T1000 (cell line): Measurements from ENCODE around the gene SS18L1.

Experiments
- DNase-seq: peaks from one replicate; lab custom pipeline; 2025; ENCODE audit warnings: mixed read lengths; lab: John Stamatoyannopoulos, UW

The SS18L1 gene

DNA sequence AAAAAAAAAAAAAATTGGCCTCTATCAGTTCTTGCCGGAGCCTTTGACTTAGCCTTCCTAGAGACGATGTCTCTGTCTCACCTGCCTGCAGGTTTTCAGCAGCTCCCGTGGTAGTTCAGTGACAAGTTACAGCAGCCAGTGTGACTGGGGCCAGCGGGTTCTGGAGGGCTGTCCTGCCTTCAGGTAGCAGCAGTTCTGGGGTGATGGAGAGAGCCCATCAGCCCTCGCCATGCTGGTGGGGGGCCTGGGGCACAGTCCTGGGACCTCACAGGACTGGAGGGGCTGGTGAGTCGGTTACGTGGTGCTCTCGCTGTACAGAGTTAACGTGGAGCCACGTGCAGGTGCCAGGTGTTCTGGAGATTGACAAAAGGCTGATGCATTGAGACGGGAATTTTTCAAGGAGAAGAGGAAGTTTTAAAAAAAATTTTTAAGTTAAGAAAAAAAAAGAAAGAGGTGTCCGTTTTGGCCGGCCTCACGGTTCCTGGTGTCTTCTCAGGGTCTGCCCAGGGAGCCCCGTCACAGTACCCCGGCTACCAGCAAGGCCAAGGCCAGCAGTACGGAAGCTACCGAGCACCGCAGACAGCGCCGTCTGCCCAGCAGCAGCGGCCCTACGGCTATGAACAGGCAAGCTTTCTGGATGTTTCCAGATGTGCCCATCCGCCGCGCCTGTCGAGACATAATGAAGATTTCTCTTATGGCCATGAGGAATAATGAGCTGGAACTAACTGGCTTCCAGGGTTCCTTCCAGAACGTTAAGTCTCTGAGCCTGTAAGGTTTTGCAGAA lies 30.6 kb downstream of the SS18L1 start:
- no peak for DNase-seq

DNA sequence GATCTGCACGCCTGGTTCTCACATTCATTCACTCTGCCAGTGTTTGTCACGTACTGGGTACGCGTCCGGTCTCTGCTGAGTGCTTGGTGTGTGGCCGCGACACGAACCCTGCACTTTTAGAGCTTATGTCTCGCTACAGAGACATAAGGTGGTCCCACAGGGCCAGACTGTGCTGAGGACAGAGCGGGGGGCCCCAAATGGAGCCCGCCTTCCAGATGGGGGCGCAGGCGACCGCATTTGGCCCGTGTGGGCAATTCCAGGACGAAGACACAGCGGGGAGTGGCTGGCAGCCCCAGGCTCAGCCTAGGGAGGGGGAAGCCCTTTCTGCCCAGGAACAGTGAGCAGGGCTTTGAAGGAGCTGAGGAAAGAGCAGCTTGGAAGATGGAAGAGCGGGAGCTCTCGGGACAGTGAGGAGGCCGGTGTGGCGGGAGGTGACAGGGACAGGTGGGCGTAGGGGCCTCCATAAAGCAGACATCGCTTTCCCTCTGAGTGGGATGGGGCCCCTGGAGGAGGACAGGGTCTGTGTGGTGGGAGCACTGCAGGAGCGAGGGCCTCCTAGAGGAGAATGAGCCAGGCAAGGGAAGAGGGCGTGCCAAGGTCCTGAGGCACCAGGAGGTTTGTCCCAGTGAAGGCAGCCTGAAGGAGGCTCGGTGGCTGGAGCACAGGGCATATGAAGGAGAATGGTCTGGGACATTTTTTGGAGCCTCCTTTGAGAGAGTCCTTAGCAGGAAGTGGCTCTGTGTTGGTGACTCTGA lies 31.5 kb downstream of the SS18L1 start:
- no peak for DNase-seq

DNA sequence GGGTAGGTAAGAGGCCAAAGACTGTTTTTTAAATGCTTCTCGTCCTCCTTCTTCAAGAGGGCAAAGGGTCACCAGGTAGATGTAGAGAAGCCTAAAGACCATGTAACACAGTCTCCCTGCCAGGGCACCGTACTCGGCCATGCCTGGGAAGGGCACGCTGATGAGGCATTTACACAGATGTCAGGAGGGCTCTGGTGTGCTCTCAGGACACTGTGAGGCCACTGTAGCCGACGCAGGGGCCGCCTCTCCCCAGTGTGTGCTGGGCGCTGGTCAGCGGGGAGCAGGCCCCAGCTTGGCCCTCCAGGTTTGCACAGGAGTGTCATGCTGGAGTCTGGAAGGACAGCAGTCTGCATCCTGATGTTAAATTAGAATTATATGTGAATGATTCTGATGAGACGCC lies 32.1 kb downstream of the SS18L1 start:
- DNase-seq: no peak

DNA sequence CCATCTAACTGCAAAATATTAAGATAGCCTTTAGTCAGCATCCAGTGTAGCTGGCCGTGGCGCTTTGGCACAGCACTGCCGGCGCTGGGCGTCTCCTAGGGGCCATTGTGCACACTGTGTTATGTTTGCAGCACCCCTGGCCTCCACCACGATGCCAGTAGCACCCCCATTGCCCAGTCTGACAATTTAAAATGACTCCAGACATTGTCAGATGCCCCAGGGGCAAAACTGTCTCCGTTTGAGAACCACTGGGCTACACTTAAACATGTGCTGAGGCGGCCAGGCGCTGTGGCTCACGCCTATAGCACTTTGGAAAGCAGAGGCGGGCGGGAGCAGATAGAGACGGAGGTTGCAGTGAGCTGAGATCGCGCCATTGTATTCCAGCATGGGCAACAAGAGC lies 33.3 kb downstream of the SS18L1 start:
- no peak for DNase-seq

DNA sequence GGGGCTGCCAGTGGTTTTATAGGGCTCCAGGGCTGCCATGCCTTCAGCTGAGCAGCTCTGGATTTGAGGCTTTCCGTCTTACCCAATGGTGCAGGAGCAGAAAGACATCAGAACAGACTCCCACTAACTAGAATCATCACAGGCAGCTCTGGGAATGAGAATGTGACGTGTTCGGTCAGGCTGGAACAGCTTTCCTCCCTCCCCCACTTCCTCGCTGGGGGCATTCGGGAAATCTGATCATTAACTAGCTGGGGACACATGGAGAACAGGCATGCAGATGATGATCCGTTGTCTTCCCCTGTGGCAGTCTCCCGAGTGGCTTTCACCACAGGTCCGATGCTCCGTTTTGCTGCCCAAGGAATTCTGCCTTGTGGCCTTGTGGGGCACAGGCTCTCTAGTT lies 33.7 kb downstream of the SS18L1 start:
- DNase-seq: no peak

DNA sequence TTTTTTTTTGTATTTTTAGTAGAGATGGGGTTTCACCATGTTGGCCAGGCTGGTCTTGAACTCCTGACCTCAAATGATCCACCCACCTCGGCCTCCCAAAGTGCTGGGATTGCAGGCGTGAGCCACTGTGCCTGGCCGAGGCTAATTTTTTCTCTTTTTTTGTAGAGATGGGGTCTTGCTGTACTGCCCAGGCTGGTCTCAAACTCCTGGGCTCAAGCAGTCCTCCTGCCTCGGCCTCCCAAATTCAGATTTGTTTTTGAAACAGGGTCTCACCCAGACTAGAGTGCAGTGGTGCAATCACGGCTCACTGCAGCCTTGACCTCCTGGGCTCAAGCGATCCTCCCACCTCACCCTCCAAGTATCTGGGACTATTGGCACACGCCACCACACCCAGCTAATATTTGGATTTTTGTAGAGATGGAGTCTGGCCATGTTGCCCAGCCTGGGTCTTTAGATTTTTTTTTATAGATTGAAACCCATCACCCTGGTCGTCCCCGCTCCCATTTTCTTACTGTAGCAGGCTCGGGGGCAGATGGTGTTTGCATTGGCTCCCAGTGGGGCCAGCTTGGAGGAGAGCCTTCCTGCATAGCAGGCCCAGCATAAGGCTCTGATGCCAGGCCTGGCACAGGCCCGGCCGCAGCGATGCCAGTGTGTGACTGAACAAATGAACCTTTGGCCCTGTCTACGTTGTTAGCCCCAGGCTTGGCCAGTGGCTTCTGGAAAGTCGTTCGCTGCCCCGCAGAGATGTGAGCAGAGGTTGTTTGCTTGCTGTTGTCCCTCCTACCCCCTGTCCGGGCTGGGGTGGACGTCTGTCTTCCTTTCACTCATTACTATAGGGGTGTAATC lies 35.0 kb downstream of the SS18L1 start:
- DNase-seq: no peak

DNA sequence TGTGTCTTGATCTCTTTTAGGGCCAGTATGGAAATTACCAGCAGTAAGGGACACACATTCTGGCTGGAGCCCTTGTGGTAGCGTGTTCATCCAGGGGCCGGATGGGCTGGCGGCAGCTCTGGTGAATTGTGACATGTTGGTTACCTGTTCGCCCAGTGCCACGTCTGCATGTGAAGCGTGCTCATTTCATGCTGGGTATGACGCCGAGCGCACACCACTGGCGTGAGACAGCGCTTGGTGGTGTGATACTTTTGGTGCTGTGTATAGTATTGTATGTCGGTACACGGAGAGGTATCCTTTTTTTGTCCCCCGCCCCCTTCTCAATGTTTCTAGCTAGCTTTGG lies 35.6 kb downstream of the SS18L1 start:
- DNase-seq: no peak

DNA sequence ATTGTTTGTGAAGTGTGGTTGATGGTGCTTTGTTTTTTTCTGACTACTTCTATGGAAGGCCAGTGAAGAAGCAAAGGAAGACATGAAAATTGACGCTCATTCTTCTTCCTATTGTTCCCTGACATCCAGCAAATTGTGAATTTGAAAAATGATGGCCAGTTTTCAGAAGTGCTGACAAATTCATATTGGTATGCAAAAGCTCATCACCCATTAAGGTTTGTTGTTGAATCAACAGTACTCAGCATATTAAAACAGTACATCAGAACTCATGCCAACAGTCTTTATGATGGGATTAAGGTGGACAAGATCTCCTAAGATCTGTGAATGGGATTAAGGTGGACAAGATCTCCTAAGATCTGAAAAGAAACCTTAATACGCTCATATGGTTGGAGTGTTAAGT lies 38.2 kb downstream of the SS18L1 start:
- DNase-seq: no peak

DNA sequence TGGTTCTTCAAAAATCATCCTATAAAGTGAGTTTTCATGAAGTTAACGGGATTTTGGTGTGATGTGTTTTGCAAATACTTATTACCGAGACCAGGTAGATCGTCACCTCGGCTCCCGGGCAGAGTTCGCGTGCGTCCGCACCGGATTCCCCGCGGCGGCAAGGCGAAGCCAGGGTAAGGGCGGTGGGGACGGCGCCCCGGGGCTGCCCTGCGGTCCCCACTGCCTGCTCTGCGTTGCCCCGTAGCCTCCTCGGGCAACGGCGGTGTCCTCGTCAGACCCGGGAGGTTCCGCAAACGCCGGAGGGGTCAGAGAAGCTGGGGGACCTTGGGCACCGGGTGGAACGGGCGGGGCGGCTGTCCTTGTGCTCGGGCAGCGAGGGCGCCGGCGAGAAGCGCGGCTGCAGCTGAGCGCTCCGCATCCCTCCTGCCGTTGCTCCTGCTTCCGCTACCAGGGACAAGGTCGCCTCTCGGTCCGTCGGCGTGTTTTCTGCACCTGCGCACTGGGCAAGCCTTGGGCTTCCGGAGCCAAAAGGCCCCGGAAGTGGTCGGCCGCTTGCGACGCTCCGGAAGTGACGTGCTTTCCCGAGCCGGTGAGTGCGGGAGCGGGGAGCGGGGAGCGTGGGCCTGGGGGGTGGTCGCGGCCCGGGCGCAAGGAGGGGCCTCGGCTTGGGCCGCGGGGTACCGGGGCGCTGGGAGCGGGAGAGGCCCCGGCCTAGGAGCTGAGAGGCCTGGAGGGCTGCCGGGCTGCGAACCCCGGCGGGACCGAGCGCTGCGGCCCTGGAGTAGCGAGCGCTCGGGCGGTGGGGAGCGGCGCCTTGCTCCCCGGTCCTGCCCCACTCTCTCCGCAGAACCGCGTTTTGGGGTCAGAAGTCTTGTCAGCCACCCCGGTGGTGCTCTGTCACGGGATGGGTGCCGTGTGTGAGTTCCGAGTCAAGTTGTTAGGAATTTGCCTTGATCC lies 39.2 kb downstream of the SS18L1 start, which contains the start of gene MTG2:
Gene MTG2 (plus strand): TSS at position 560 of the 957 bp plus-strand sequence. CDS start 10,393 bp downstream, outside the sequence.
- peak; percentile 77 for DNase-seq

DNA sequence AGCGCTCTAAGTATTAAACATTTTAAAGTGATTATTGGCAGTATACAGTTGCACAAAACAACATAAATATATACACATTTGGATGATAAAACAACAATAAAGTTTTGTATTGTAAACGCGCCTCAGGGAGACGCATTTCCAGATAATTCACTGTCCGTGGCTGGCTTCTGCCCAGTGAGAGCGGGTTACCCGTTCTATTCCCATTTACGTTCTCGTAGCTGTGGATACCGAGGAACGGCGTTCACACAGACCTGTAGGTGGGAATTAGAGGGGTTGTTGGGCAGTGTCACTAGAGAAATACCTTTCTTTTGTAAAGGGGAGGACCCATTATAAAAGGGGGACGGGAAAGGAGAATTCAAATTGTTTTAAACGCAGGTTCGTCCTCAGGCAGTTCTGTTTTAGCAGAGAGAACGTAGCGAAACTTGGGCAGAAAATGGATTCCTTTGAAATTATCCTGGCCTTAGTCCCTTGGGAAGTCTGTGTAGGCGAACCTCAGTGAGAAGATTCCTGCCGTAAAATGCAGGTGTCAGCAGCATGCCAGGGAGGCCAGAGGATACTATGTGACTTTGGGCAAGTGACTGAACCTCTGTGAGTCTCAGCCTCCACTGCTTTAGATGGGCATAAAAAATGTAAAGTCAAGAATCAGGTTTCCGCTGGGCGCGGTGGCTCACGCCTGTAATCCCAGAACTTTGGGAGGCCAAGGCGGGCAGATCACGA lies 40.0 kb downstream of the SS18L1 start:
- DNase-seq: no peak

DNA sequence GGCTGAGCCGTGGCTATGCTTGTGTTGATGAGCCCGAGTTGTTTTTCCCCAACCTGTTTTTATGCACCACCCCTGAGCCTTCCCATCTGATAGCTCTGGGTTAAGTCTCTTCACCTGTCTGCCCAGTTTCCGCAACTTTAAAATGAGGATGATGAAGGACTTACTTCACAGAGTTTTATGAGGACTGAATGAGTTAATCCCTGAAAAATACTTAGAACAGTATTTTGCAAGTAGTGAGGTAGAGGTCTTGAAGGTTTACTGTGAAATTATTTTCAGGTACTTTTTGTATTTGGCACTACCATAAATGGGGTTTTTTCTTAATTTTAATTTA lies 42.5 kb downstream of the SS18L1 start:
- DNase-seq: no peak

DNA sequence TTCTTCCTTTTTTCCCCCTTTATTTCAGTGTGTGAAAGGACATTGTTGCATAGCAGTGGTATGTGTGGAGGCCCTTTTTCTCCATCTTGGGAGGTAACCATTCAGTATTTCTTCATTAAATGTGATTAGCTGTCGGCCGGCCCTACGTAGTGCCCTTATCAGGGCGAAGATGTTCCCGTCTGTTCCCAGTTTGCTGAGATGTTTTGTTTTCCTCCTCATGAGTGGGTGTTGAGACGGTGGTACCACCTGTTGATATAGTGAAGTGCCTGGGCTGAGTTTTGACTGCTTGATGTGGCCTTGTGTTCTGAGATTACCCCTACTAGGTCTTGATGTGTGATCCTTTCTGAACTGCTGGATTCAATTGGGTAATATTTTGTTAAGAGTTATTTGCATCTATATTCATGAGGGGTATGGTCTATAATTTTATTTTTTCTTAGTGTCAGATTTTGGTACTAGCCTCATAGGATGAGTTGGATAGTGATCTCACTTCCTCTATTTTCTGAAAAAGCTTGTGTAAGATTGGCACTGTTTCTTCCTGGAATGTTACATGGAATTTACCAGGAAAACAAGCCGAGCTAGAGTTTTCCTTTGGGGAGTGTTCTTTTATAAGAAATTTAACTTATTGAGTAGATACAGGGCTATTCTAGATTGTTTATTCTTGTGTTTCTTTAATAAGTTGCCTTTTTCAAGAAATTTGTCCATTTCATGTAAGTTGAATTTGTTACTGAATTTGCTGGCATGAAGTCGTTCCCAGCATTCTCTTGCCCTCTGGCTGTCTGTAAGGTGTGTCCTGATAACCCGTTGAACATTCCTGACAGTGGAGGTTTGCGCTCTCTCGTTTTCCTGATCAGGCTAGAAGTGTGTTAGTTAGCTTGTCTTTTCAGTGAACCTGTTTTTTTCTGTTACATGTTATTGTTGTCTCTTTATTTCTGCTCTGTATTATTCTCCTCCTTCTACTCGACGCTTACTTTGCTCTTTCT lies 43.6 kb downstream of the SS18L1 start:
- no peak for DNase-seq

DNA sequence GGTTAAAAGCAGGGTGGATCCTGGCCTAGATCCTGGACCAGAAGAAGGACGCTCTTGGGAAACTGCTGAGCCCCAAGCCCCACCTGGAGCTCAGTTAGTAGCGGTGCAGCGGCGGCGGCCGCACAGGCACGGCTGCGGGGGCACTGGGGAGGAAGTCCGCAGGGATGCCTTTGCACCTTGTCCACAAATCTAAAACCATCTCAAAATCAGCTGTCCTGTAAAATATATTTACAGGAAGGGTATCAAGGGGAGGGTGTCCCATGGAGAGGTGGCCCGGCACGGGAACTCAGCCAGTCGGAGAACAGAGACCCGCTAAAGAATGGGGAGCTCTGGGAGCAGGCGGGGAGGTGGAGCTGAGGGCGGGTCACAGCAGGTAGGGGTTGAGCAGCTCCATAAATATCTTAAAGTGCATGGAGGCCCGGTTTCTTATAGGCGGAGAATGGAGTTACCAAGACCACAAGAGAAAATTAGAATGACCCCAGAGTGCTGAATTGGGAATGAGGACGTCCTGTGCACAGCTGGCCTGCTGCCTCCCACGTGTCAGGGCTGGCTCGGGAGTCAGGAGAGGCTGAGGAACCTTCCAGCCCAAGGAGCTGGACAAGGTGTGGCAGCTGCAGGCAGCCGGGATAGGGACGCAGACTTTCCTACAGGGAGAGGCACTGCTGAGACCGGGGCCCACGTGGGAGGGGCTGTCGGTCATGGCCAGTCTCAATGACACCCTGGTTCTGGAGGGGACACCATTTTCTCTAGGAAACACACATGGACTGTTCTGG lies 47.3 kb downstream of the SS18L1 start:
- no peak for DNase-seq

DNA sequence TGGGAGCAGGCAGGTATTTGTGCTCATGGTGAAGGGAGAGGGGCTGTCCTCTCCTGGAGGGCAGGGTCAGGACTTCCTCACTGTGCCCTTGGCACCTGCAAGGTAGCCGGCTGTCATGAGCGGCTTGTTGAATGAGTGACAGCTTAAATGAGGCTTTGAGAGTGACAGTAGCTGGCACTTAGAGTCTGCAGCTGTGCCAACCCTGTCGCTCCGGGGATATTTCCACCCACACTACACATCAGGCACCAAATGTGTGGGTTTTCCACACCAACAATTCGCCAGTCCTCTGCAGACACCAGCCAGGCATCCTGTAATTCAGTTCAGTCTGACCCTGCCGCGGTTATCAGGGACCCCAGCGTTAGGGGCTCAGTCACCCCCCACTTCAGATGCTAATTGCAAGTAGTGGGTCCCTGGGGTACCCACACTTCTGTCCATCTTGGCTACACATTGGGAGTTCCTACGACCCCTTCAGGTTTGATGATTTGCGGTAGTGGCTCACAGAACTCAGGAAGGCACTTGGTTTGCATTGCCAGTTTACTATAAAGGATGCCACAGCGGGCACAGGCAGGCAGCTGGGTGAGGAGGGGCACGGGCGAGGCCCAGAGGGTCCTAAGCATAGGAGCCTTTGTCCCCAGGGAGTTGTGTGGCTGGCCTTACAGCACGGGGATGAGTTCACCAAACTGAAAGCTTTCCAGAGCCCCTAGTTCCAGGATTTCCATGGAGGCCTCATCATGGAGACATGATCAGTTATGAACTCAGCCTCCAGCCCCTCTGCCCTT lies 48.4 kb downstream of the SS18L1 start:
- no peak for DNase-seq

DNA sequence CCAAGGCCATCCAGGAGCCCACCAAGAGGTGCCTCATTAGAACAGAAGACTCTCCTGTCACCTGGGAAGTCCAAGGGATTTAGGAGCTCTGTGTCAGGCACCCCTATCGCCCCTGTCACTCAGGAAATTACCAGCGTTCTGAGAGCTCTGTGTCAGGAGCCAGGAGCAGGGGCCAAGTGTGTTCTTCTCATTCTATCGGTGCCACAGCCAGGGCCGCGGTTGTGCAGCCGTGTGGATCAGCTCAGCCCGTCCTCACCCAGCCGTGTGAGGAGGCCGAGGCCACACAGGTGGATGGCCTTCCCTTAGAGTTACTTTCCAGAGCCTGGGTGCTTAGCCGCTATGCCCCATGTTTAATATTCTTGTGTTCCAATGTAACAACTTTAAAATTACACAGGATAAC lies 49.1 kb downstream of the SS18L1 start:
- DNase-seq: no peak

DNA sequence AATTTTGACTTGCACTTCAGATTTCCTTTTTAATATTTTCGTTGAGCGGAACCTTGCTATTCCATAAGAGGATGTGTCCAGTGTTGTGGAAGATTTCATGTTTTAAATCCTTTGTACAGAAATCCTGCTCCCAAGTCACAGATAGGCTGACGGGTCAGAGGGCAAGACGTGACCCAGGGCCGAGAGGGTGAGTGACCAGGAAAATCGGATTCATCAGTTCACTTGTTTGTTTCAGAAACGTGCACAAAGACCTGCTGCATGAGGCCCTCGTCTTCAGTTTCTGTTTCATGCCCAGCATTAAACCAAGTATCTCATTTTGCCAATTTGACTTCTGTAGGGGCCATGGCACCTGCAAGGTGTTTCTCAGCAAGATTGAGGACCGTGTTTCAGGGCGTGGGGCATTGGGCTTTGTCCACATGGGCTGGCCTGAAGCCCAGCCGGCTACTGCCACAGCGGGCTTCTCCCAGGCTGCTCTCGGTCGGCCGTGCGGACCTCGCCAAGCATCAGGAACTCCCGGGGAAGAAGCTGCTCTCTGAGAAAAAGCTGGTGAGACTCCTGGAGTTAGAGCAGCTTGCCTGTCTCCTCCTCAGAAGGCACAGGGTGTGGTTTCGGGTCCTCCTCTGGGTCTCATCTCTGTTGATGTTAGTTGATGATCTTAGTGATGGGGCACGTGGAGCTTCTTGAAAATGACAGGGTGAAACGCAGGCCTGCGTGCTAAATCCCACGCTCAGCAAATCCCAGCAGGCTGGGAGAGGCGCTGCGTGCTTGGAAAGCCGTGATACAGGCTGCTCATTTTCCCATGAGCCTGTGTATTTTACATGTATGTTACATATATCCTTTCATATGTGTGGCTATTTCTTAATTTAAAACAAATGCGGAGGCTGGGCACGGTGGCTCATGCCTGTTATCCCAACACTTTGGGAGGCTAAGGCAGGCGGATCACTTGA lies 49.8 kb downstream of the SS18L1 start:
- no peak for DNase-seq

DNA sequence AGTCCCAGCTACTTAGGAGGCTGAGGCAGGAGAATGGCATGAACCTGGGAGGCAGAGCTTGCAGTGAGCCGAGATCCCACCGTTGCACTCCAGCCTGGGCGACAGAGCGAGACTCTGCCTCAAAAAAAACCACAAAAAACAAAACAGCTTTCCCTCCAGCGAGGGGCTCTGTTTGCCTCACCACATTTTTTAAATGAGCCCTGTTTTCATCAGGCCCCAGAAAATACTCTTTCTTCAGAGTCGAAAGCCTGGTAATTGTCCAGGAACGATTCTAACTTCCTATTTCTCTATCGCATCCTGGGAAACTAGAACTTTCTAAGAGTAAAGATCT lies 51.5 kb downstream of the SS18L1 start:
- DNase-seq: no peak
